ENCODE results near the gene AKAP8L. TPM values are rescaled to one million over a fixed set of nuclear protein-coding genes. Genes with fewer than 3 reads are reported as not detected.

The AKAP8L gene
- total and polyA plus RNA-seq, 2 of the 8 experiments (the other 6 are each of a cell fraction or from before 2014, with no cell fraction given) = 75.1 to 138 TPM

DNA sequence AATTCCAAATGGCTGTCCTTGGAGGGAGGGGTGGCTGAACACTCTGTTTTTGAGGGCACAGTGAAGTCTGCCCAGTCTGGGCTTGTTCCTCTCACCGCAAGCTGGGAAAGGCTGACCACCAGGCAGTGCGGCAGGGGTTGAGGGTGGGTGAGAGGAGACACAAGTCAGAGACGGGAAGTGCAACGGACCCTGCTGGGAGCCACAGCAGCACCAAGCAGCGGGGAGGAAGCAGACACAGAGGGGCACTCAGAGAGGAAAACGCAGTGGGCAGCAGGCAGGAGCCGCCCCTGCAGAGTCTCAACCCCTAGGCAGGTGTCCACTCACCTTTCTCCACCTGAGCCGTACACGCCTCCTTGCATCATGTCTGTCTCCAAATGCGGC lies 15.6 kb downstream of the AKAP8L start (continued):
- TF ChIP-seq CTBP2 (IDR thresholded peaks at IDR 0.05; ENCODE audit: borderline replicate concordance, insufficient read depth, insufficient read length, low read length) (no peak), KDM4A (IDR thresholded peaks at IDR 0.05; ENCODE audit: low read depth, low read length, severe bottlenecking) (no peak), TEAD4 (IDR thresholded peaks at IDR 0.05; ENCODE audit: low read depth, low read length) (no peak), JUND (IDR thresholded peaks at IDR 0.05; ENCODE audit: low read length) (no peak), GABPA (IDR thresholded peaks at IDR 0.05; ENCODE audit: borderline replicate concordance, insufficient read depth, low read length) (no peak), CBX5 (IDR thresholded peaks at IDR 0.05; ENCODE audit: low read depth, low read length) (no peak), TAF7 (optimal IDR thresholded peaks at IDR 0.05; ENCODE audit: borderline replicate concordance, low read depth, low read length) (no peak)
- TF ChIP-seq, protein P1, sequence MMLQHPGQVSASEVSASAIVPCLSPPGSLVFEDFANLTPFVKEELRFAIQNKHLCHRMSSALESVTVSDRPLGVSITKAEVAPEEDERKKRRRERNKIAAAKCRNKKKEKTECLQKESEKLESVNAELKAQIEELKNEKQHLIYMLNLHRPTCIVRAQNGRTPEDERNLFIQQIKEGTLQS (IDR thresholded peaks at IDR 0.05; ENCODE audit: insufficient read depth, low read depth, low read length) = no peak

Data from H1 (cell line).